Lower lobe of right lung (tissue), 2 donors: Measurements from ENCODE around the gene CHRND. TPM values are rescaled to one million over a fixed set of nuclear protein-coding genes. Genes with fewer than 3 reads are reported as not detected.
A peak's percentile ranks its signal among the peaks of the same experiment; 100 is the strongest.

ENCODE experiments used
- ATAC-seq, 2 donors: fragments of 200-7000 bp; cut with Tn5 transposase; one replicate each; pipeline ENCODE4 v1.9.1; 2020 to 2022; ENCODE audit warnings: mild to moderate bottlenecking in 2 of 2, moderate library complexity in 2 of 2
- DNase-seq: peaks from one replicate; pipeline ENCODE4 v3.0.0-alpha.2; 2020
- H3K27ac ChIP-seq: fragments of 200-600 bp; one replicate; pipeline ENCODE4 v1.8.0; 2022
- H3K27me3 ChIP-seq: fragments of 200-600 bp; one replicate; pipeline ENCODE4 v1.8.0; 2022; ENCODE audit warnings: low read depth
- H3K36me3 ChIP-seq: fragments of 200-600 bp; one replicate; pipeline ENCODE4 v1.8.0; 2022; ENCODE audit warnings: mild to moderate bottlenecking
- H3K4me1 ChIP-seq: fragments of 200-600 bp; one replicate; pipeline ENCODE4 v1.8.0; 2022
- H3K4me3 ChIP-seq: fragments of 200-600 bp; one replicate; pipeline ENCODE4 v1.8.0; 2022; ENCODE audit warnings: mild to moderate bottlenecking
- H3K9me3 ChIP-seq: fragments of 200-600 bp; one replicate; pipeline ENCODE4 v1.8.0; 2022
- intact Hi-C: fragments of 100-400 bp; cut with DNase I; formaldehyde crosslinking; loops from one replicate; pipeline ENCODE4 v1.11.0; 2022
- long read RNA-seq: library from polyadenylated mRNA; unstranded; transcript quantifications from one replicate; pipeline ENCODE4 v2.0.0, GENCODE V29; 2021
- total RNA-seq: library from RNA; stranded (reverse); fragmentation: NEBNext Ultra II Directional; extraction: Animal tissue kit (Norgen Biotek cat#: 25700); gene quantifications from one replicate; pipeline ENCODE4 v1.2.1, GENCODE V29; 2021
- TF ChIP-seq, protein P1 (sequence below): fragments of 200-600 bp; IDR thresholded peaks from one replicate; pipeline ENCODE4 v1.8.0; 2022; ENCODE audit warnings: antibody characterized with exemption, mild to moderate bottlenecking
- donor health status: DM: no; HTN: yes; CAD: no; lungs with severe emphysema.

Gene CHRND
- not detected for total RNA-seq
- long read RNA-seq = 0 reads

GRCh38 chr2:232525791-232526371 lies at the start of gene CHRND:
Gene CHRND (plus strand): TSS chr2:232526160. CDS start chr2:232526216, 56 bp downstream.
- Histone ChIP-seq H3K27me3 (peaks cover 74% of the 10 kb centered on the region), H3K4me1 (peaks cover 23% of the 10 kb centered on the region), H3K4me3 (no peak within 1 kb of the TSS), H3K9me3 (no peaks in the 10 kb centered on the region), H3K36me3 (no peaks in the 10 kb centered on the region), H3K27ac (no peak within 1 kb of the TSS)
- intact Hi-C loops = no loop called here
- ATAC-seq = no peak
- DNase-seq = no peak
- TF ChIP-seq, protein P1, sequence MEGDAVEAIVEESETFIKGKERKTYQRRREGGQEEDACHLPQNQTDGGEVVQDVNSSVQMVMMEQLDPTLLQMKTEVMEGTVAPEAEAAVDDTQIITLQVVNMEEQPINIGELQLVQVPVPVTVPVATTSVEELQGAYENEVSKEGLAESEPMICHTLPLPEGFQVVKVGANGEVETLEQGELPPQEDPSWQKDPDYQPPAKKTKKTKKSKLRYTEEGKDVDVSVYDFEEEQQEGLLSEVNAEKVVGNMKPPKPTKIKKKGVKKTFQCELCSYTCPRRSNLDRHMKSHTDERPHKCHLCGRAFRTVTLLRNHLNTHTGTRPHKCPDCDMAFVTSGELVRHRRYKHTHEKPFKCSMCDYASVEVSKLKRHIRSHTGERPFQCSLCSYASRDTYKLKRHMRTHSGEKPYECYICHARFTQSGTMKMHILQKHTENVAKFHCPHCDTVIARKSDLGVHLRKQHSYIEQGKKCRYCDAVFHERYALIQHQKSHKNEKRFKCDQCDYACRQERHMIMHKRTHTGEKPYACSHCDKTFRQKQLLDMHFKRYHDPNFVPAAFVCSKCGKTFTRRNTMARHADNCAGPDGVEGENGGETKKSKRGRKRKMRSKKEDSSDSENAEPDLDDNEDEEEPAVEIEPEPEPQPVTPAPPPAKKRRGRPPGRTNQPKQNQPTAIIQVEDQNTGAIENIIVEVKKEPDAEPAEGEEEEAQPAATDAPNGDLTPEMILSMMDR = no peak

DNA sequence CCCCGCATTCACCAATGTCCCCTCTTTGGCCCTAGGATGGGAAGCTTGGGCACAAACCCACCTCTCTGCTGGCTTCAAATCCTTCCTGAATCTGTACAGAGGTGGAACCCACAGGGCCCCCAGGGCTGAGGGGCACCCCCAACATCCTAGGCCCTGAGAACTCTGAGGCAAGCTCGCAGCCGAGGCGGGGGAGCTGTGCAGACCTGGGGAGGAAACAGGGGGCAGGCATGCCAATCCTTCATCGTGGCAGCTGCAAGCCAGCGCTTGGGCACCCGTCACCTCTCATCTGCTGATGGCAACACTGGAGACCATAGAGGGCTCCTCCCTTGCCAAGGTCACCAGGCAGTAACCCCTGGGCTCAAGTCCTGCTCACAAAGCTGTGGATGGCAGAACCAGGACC lies 49.2 kb upstream of the CHRND start:
- TF ChIP-seq, protein P1 = no peak
- peak; percentile 28 for DNase-seq
- intact Hi-C loops = no loop called here
- Histone ChIP-seq H3K27ac (no peak overlapping the region), H3K4me3 (no peak overlapping the region), H3K36me3 (no peaks in the 10 kb centered on the region), H3K27me3 (peaks cover 7% of the 10 kb centered on the region), H3K4me1 (no peaks in the 10 kb centered on the region), H3K9me3 (no peaks in the 10 kb centered on the region)
- no peak for ATAC-seq

- TF ChIP-seq, protein P1 = no peak
- H3K4me3 ChIP-seq = no peak overlapping the region
- no peaks in the 10 kb centered on the region for H3K36me3 ChIP-seq
- H3K9me3 ChIP-seq = no peaks in the 10 kb centered on the region
- no peak for ATAC-seq
- peak; percentile 28 for DNase-seq
- H3K27me3 ChIP-seq = peaks cover 18% of the 10 kb centered on the region
- intact Hi-C loops = no loop called here
- H3K27ac ChIP-seq = no peak overlapping the region
- no peaks in the 10 kb centered on the region for H3K4me1 ChIP-seq
Observed at GRCh38 chr2:232477751-232478510, 48.0 kb upstream of the CHRND start.

- no peaks in the 10 kb centered on the region for H3K4me1 ChIP-seq
- peak; percentile 41 for DNase-seq
- ATAC-seq = peak in 1 of 2 donors; percentile 12
- H3K27me3 ChIP-seq = peaks cover 26% of the 10 kb centered on the region
- no peaks in the 10 kb centered on the region for H3K36me3 ChIP-seq
- no peaks in the 10 kb centered on the region for H3K9me3 ChIP-seq
- TF ChIP-seq, protein P1 = no peak
- H3K4me3 ChIP-seq = no peak overlapping the region
- no peak overlapping the region for H3K27ac ChIP-seq
- intact Hi-C loops = no loop called here
Observed at GRCh38 chr2:232478571-232479340, 47.2 kb upstream of the CHRND start.

- TF ChIP-seq, protein P1 = no peak
- peak; percentile 32 for DNase-seq
- no peaks in the 10 kb centered on the region for H3K4me1 ChIP-seq
Observed at GRCh38 chr2:232479341-232480200, 46.4 kb upstream of the CHRND start.

More at GRCh38 chr2:232479341-232480200, 46.4 kb upstream of the CHRND start:
- H3K9me3 ChIP-seq = no peaks in the 10 kb centered on the region
- H3K36me3 ChIP-seq = no peaks in the 10 kb centered on the region
- intact Hi-C loops = no loop called here
- peaks cover 28% of the 10 kb centered on the region for H3K27me3 ChIP-seq
- no peak overlapping the region for H3K4me3 ChIP-seq
- no peak for ATAC-seq
- H3K27ac ChIP-seq = no peak overlapping the region
